CD14-positive monocyte (primary cell): ENCODE measurements around the gene SLC46A2. TPM values are rescaled to one million over a fixed set of nuclear protein-coding genes. Genes with fewer than 3 reads are reported as not detected.

Experiments used
- DNase-seq, 3 donors: peaks; one replicate each; pipeline ENCODE4 v3.0.0-alpha.2; 2011 to 2022
- H2AFZ ChIP-seq: 2 replicates; pipeline ENCODE4 v1.6.0; 2012; ENCODE audit warnings: mild to moderate bottlenecking, low read depth, low read length, inconsistent platforms; ENCODE audit not compliant: insufficient read depth, poor library complexity, severe bottlenecking
- H3K27ac ChIP-seq, 2 donors: 1 replicate in 1 of 2; 2 replicates in 1 of 2; pipeline ENCODE4 v1.5.1; 2012 to 2013; ENCODE audit warnings: low read length in 2 of 2, control low read depth in 1 of 2, inconsistent platforms in 1 of 2, low read depth in 1 of 2, mild to moderate bottlenecking in 1 of 2
- H3K27me3 ChIP-seq, 2 donors: one replicate each; pipeline versions ENCODE4 v1.6.0 to v1.6.1; 2011 to 2013; ENCODE audit warnings: low read length in 2 of 2; ENCODE audit not compliant: control insufficient read depth in 2 of 2, insufficient read depth in 2 of 2
- H3K36me3 ChIP-seq, 2 donors: replicated peaks in 1 of 2; 1 replicate in 1 of 2; 2 replicates in 1 of 2; pipeline versions ENCODE4 v1.5.1 to v1.6.1; 2012 to 2013; ENCODE audit warnings: low read length in 2 of 2, control low read depth in 1 of 2, inconsistent platforms in 1 of 2, mild to moderate bottlenecking in 1 of 2; ENCODE audit not compliant: insufficient read depth in 2 of 2, control insufficient read depth in 1 of 2
- H3K4me1 ChIP-seq, 2 donors: 1 replicate in 1 of 2; 2 replicates in 1 of 2; pipeline versions ENCODE4 v1.5.1 to v1.6.1; 2012 to 2013; ENCODE audit warnings: low read length in 2 of 2, control low read depth in 1 of 2, inconsistent platforms in 1 of 2, mild to moderate bottlenecking in 1 of 2, moderate library complexity in 1 of 2; ENCODE audit not compliant: insufficient read depth in 2 of 2, control insufficient read depth in 1 of 2
- H3K4me2 ChIP-seq: replicated peaks from 2 replicates; pipeline ENCODE3; 2012; ENCODE audit warnings: low read length, moderate library complexity, mild to moderate bottlenecking; ENCODE audit not compliant: poor library complexity, severe bottlenecking; ENCODE audit errors: extremely low read depth
- H3K4me3 ChIP-seq, 3 experiments: fragments of 200-600 bp in 1 of 3; sonication (generic) in 1 of 3; replicated peaks in 1 of 3; 1 replicate in 2 of 3; 2 replicates in 1 of 3; pipeline ENCODE4 v1.5.1; 2011 to 2013; ENCODE audit warnings: low read length in 3 of 3, mild to moderate bottlenecking in 3 of 3, control low read depth in 2 of 3, low read depth in 2 of 3, inconsistent platforms in 1 of 3, moderate library complexity in 1 of 3
- H3K79me2 ChIP-seq: 2 replicates; pipeline ENCODE4 v1.6.0; 2012; ENCODE audit warnings: mild to moderate bottlenecking, control low read depth, inconsistent platforms, low read length, moderate library complexity; ENCODE audit not compliant: insufficient read depth
- H3K9ac ChIP-seq: 2 replicates; pipeline ENCODE4 v1.6.0; 2017; ENCODE audit warnings: low read length, mild to moderate bottlenecking; ENCODE audit not compliant: insufficient read depth, poor library complexity, severe bottlenecking
- H3K9me3 ChIP-seq, 2 donors: replicated peaks in 1 of 2; 1 replicate in 1 of 2; 2 replicates in 1 of 2; pipeline versions ENCODE4 v1.5.1 to v1.6.1; 2012 to 2013; ENCODE audit warnings: low read length in 2 of 2, control low read depth in 1 of 2; ENCODE audit not compliant: control insufficient read depth in 1 of 2, insufficient read depth in 1 of 2
- H4K20me1 ChIP-seq: 2 replicates; pipeline ENCODE4 v1.6.0; 2012; ENCODE audit warnings: mild to moderate bottlenecking, low read length, control low read depth, moderate library complexity; ENCODE audit not compliant: insufficient read depth
- H3K27ac Mint-ChIP-seq, 7 donors: one replicate each; pipeline ENCODE4 v1.8.0; 2020; ENCODE audit warnings: mild to moderate bottlenecking in 7 of 7, mixed read lengths in 7 of 7, moderate library complexity in 6 of 7, inconsistent platforms in 2 of 7
- H3K27me3 Mint-ChIP-seq, 3 donors: one replicate each; pipeline ENCODE4 v1.8.0; 2021 to 2022; ENCODE audit warnings: low read depth in 3 of 3, mild to moderate bottlenecking in 3 of 3, mixed read lengths in 3 of 3, moderate library complexity in 3 of 3, inconsistent platforms in 1 of 3
- H3K36me3 Mint-ChIP-seq, 2 donors: one replicate each; pipeline ENCODE4 v1.8.0; 2020; ENCODE audit warnings: mixed read lengths in 2 of 2, inconsistent platforms in 1 of 2, mild to moderate bottlenecking in 1 of 2
- H3K4me1 Mint-ChIP-seq: one replicate; pipeline ENCODE4 v1.8.0; 2020; ENCODE audit warnings: mild to moderate bottlenecking, mixed read lengths
- H3K4me3 Mint-ChIP-seq, 2 donors: one replicate each; pipeline ENCODE4 v1.8.0; 2020; ENCODE audit warnings: mild to moderate bottlenecking in 2 of 2, mixed read lengths in 2 of 2, moderate library complexity in 1 of 2
- H3K9me3 Mint-ChIP-seq, 7 donors: one replicate each; pipeline ENCODE4 v1.8.0; 2020 to 2022; ENCODE audit warnings: mixed read lengths in 7 of 7, mild to moderate bottlenecking in 6 of 7, moderate library complexity in 6 of 7, inconsistent platforms in 2 of 7
- CTCF ChIP-seq: fragments of 200-600 bp; IDR thresholded peaks from one replicate; pipeline ENCODE4 v1.8.0; 2022; ENCODE audit warnings: antibody characterized with exemption, mild to moderate bottlenecking
- WGBS: methylation state at CpG from one replicate; pipeline ENCODE4 v1.1.5; 2013; ENCODE audit warnings: missing lambda C conversion rate; ENCODE audit not compliant: insufficient coverage; 5-methylcytosine and 5-hydroxymethylcytosine counted together
- intact Hi-C, 2 donors: fragments of 100-400 bp; cut with micrococcal nuclease; formaldehyde crosslinking; loops; one replicate each; pipeline versions ENCODE4 v1.15.0 to v1.15.1; 2023
- polyA plus RNA-seq, 3 donors: library from polyadenylated mRNA; depleted of rRNA in 1 of 3; unstranded in 2 of 3; stranded (reverse) in 1 of 3; fragments of 300-500 nt in 2 of 3; fragments of >200 nt in 1 of 3; fragmentation: Illumina TruSeq in 2 of 3; gene quantifications; 1 replicate in 2 of 3; 2 replicates in 1 of 3; pipeline ENCODE4 v1.2.3, GENCODE V29; 2012 to 2021

SLC46A2 gene
- polyA plus RNA-seq, 3 donors: 43.5 to 87.0 (median 45.1) TPM

DNA sequence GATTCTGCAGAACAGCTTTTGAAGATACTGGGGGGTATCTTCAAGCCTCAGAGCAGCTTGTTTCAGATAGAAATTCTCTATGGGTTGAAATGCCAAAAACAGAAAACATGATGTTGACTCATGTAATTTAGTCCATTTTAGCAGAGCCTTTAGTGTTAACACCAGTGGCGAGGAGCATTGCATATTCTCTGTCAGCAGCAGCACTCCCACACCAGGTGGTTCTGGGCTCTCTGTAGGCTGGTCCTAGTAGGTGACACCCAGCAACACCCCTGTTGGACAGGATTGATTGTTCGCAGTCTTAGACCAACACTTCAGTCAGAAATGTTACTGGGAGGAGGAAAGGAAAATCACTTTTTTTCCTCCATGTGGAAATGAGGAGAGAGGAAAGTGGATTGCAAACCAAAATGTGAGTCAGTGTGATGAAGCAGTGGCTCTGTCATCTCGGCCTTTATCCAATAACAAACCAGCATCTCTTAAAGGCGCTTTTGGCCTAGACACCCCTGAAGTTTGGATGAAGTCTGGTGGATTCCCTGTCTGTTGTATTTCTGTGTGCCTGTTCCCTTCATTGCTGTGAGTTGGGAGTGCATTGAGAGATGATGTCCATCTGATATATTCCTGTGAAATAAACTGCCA, 16.8 kb downstream of the SLC46A2 start:
- Mint-ChIP-seq H3K27me3 (peaks cover 0 to 2% (median 0%) of the 10 kb centered on the region in 3 donors), H3K36me3 (peaks cover 83 to 93% of the 10 kb centered on the region in 2 donors), H3K4me1 (peaks cover 22% of the 10 kb centered on the region), H3K9me3 (no peaks in the 10 kb centered on the region), H3K4me3 (no peak overlapping the region), H3K27ac (peak overlapping the region in 1 of 7 donors; percentile 41)
- no peak overlapping the region for H3K27ac ChIP-seq
- peaks cover 8% of the 10 kb centered on the region for H3K79me2 ChIP-seq
- H3K4me2 ChIP-seq: no peak overlapping the region
- 100% methylated on average over 1 of the region's 4 CpGs for WGBS
- intact Hi-C loops: no loop called here
- no peak for DNase-seq
- no peaks in the 10 kb centered on the region for H3K9me3 ChIP-seq
- peaks cover 17 to 18% of the 10 kb centered on the region in 2 donors for H3K4me1 ChIP-seq
- peaks cover 50 to 80% of the 10 kb centered on the region in 2 donors for H3K36me3 ChIP-seq
- H3K27me3 ChIP-seq: no peaks in the 10 kb centered on the region
- no peak overlapping the region for H3K9ac ChIP-seq
- H2AFZ ChIP-seq: no peak overlapping the region
- H4K20me1 ChIP-seq: peaks cover 3% of the 10 kb centered on the region
- TF ChIP-seq CTCF: no peak
- H3K4me3 ChIP-seq: no peak overlapping the region

GRCh38 chr9:112872019-112872418, 18.7 kb downstream of the SLC46A2 start:
- H3K27me3 Mint-ChIP-seq: peaks cover 0 to 2% (median 0%) of the 10 kb centered on the region in 3 donors

More at GRCh38 chr9:112872019-112872418, 18.7 kb downstream of the SLC46A2 start:
- peak overlapping the region; percentile 25 to 49 for H3K27ac ChIP-seq
- Mint-ChIP-seq H3K27ac (peak overlapping the region; percentile 32 to 89 (median 82)), H3K4me3 (no peak overlapping the region), H3K36me3 (peaks cover 74 to 86% of the 10 kb centered on the region in 2 donors), H3K4me1 (peaks cover 39% of the 10 kb centered on the region), H3K9me3 (no peaks in the 10 kb centered on the region)
- 53% methylated on average over 3 of the region's 4 CpGs for WGBS
- H3K4me1 ChIP-seq: peaks cover 36% of the 10 kb centered on the region in 2 donors
- no peaks in the 10 kb centered on the region for H3K9me3 ChIP-seq
- no peak overlapping the region for H3K4me2 ChIP-seq
- peaks cover 18% of the 10 kb centered on the region for H3K79me2 ChIP-seq
- DNase-seq: peak in 1 of 3 donors; percentile 28
- peaks cover 45 to 71% of the 10 kb centered on the region in 2 donors for H3K36me3 ChIP-seq
- H2AFZ ChIP-seq: no peak overlapping the region
- intact Hi-C loops: no loop called here
- no peaks in the 10 kb centered on the region for H3K27me3 ChIP-seq
- H3K4me3 ChIP-seq: no peak overlapping the region
- no peaks in the 10 kb centered on the region for H4K20me1 ChIP-seq
- TF ChIP-seq CTCF: no peak
- no peak overlapping the region for H3K9ac ChIP-seq
